SW 1271 (cell line): Measurements from ENCODE around the gene MUC6.

Experiments
- DNase-seq, 2 experiments: peaks; one replicate each; lab custom pipeline; 2025; lab: John Stamatoyannopoulos, UW

Gene MUC6

GRCh38 chr11:1036931-1037330 lies 413 bp upstream of the MUC6 start:
- DNase-seq: no peak

GRCh38 chr11:1035577-1036283 lies 788 bp downstream of the MUC6 start:
- DNase-seq: no peak

- no peak for DNase-seq
Measured at GRCh38 chr11:1034456-1035295, 1.8 kb downstream of the MUC6 start.

- no peak for DNase-seq
Measured at GRCh38 chr11:1034001-1034400, 2.5 kb downstream of the MUC6 start.

GRCh38 chr11:1033016-1033798 lies 3.3 kb downstream of the MUC6 start:
- DNase-seq: no peak

GRCh38 chr11:1032310-1032891 lies 4.1 kb downstream of the MUC6 start:
- no peak for DNase-seq

GRCh38 chr11:1031121-1031899 lies 5.2 kb downstream of the MUC6 start:
- DNase-seq: no peak

- no peak for DNase-seq
Measured at GRCh38 chr11:1030556-1030955, 6.0 kb downstream of the MUC6 start.

- no peak for DNase-seq
Measured at GRCh38 chr11:1030086-1030485, 6.4 kb downstream of the MUC6 start.

- DNase-seq: no peak
Measured at GRCh38 chr11:1029654-1030053, 6.9 kb downstream of the MUC6 start.

GRCh38 chr11:1029051-1029450 lies 7.5 kb downstream of the MUC6 start:
- DNase-seq: no peak

GRCh38 chr11:1028616-1029015 lies 7.9 kb downstream of the MUC6 start:
- no peak for DNase-seq

- no peak for DNase-seq
Measured at GRCh38 chr11:1028291-1028540, 8.3 kb downstream of the MUC6 start.

GRCh38 chr11:1027483-1028290 lies 8.8 kb downstream of the MUC6 start:
- DNase-seq: no peak

GRCh38 chr11:1026641-1027482 lies 9.7 kb downstream of the MUC6 start:
- no peak for DNase-seq

GRCh38 chr11:1026163-1026450 lies 10.4 kb downstream of the MUC6 start:
- no peak for DNase-seq

- DNase-seq: no peak
Measured at GRCh38 chr11:1025410-1026162, 10.9 kb downstream of the MUC6 start.

- DNase-seq: no peak
Measured at GRCh38 chr11:1024597-1025409, 11.7 kb downstream of the MUC6 start.
